Measurements from ENCODE around the gene DCBLD1. TPM values are rescaled to one million over a fixed set of nuclear protein-coding genes. Genes with fewer than 3 reads are reported as not detected.
A peak's percentile ranks its signal among the peaks of the same experiment; 100 is the strongest.

The DCBLD1 gene
- total and polyA plus RNA-seq, 9 of the 15 experiments (the other 6 are each of a cell fraction or from before 2014, with no cell fraction given), result 0.80 to 8.5 (median 6.8) TPM

DNA sequence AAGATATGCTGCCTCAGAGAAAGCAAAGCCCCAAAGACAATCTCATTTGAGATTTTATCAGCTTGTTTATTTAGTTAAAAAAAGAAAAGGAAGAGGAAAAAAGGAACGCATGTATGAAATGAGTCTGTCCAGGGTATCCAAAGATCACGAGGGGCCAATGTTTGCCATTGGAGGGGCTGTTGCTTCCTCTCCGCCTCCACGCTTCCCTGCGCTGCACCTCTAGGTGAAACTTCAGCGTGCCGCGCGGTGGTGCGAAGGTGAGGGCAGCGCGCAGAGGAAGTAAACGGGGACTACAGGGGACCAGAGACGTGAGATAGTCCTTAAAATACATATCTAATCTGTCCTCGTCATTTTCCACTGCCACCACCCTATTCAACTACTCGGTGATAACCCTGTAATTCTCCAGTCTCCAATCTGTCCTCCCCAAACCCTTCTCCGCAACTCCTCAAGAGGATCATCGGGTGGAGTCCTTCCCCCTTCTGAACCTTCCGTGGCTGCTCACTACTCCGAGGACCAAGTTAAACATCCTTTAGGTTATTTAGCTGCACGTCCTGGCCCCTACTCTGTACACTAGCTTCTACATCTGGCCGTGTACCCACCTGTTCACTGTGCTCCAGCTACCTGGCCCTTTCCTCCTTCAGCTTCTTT is 1.1 kb upstream of the DCBLD1 start (continued):
- TF ChIP-seq, protein P1, sequence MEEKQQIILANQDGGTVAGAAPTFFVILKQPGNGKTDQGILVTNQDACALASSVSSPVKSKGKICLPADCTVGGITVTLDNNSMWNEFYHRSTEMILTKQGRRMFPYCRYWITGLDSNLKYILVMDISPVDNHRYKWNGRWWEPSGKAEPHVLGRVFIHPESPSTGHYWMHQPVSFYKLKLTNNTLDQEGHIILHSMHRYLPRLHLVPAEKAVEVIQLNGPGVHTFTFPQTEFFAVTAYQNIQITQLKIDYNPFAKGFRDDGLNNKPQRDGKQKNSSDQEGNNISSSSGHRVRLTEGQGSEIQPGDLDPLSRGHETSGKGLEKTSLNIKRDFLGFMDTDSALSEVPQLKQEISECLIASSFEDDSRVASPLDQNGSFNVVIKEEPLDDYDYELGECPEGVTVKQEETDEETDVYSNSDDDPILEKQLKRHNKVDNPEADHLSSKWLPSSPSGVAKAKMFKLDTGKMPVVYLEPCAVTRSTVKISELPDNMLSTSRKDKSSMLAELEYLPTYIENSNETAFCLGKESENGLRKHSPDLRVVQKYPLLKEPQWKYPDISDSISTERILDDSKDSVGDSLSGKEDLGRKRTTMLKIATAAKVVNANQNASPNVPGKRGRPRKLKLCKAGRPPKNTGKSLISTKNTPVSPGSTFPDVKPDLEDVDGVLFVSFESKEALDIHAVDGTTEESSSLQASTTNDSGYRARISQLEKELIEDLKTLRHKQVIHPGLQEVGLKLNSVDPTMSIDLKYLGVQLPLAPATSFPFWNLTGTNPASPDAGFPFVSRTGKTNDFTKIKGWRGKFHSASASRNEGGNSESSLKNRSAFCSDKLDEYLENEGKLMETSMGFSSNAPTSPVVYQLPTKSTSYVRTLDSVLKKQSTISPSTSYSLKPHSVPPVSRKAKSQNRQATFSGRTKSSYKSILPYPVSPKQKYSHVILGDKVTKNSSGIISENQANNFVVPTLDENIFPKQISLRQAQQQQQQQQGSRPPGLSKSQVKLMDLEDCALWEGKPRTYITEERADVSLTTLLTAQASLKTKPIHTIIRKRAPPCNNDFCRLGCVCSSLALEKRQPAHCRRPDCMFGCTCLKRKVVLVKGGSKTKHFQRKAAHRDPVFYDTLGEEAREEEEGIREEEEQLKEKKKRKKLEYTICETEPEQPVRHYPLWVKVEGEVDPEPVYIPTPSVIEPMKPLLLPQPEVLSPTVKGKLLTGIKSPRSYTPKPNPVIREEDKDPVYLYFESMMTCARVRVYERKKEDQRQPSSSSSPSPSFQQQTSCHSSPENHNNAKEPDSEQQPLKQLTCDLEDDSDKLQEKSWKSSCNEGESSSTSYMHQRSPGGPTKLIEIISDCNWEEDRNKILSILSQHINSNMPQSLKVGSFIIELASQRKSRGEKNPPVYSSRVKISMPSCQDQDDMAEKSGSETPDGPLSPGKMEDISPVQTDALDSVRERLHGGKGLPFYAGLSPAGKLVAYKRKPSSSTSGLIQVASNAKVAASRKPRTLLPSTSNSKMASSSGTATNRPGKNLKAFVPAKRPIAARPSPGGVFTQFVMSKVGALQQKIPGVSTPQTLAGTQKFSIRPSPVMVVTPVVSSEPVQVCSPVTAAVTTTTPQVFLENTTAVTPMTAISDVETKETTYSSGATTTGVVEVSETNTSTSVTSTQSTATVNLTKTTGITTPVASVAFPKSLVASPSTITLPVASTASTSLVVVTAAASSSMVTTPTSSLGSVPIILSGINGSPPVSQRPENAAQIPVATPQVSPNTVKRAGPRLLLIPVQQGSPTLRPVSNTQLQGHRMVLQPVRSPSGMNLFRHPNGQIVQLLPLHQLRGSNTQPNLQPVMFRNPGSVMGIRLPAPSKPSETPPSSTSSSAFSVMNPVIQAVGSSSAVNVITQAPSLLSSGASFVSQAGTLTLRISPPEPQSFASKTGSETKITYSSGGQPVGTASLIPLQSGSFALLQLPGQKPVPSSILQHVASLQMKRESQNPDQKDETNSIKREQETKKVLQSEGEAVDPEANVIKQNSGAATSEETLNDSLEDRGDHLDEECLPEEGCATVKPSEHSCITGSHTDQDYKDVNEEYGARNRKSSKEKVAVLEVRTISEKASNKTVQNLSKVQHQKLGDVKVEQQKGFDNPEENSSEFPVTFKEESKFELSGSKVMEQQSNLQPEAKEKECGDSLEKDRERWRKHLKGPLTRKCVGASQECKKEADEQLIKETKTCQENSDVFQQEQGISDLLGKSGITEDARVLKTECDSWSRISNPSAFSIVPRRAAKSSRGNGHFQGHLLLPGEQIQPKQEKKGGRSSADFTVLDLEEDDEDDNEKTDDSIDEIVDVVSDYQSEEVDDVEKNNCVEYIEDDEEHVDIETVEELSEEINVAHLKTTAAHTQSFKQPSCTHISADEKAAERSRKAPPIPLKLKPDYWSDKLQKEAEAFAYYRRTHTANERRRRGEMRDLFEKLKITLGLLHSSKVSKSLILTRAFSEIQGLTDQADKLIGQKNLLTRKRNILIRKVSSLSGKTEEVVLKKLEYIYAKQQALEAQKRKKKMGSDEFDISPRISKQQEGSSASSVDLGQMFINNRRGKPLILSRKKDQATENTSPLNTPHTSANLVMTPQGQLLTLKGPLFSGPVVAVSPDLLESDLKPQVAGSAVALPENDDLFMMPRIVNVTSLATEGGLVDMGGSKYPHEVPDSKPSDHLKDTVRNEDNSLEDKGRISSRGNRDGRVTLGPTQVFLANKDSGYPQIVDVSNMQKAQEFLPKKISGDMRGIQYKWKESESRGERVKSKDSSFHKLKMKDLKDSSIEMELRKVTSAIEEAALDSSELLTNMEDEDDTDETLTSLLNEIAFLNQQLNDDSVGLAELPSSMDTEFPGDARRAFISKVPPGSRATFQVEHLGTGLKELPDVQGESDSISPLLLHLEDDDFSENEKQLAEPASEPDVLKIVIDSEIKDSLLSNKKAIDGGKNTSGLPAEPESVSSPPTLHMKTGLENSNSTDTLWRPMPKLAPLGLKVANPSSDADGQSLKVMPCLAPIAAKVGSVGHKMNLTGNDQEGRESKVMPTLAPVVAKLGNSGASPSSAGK (IDR thresholded peaks at IDR 0.05), result peak; percentile 64
- no peak for TF ChIP-seq ZNF586 (CRISPR knock-in tag; conservative IDR thresholded peaks at IDR 0.05)
- TF ChIP-seq FOXK2 (conservative IDR thresholded peaks at IDR 0.05 in 1 of 2, IDR thresholded peaks at IDR 0.05 in 1 of 2; ENCODE audit: low read depth in 2 of 2), result no peak
- TF ChIP-seq, protein P2, sequence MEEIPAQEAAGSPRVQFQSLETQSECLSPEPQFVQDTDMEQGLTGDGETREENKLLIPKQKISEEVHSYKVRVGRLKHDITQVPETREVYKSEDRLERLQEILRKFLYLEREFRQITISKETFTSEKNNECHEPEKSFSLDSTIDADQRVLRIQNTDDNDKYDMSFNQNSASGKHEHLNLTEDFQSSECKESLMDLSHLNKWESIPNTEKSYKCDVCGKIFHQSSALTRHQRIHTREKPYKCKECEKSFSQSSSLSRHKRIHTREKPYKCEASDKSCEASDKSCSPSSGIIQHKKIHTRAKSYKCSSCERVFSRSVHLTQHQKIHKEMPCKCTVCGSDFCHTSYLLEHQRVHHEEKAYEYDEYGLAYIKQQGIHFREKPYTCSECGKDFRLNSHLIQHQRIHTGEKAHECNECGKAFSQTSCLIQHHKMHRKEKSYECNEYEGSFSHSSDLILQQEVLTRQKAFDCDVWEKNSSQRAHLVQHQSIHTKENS (CRISPR knock-in tag; IDR thresholded peaks at IDR 0.05), result no peak
- TF ChIP-seq ZNF785 (CRISPR knock-in tag; IDR thresholded peaks at IDR 0.05), result no peak
- no peak for TF ChIP-seq SMARCC2 (IDR thresholded peaks at IDR 0.05; ENCODE audit: low read depth)
